HG02981 (cell line): Measurements from ENCODE around the gene MYO16.
"Not testable (repeated sequence)": the region's sequence is repeated elsewhere in the genome, so short reads cannot be mapped to it uniquely, and the experiment has no call there.

ENCODE experiments used
- ATAC-seq: cut with Tn5 transposase; IDR thresholded peaks from one replicate; pipeline ENCODE4 v1.9.1; 2021; ENCODE audit warnings: mild to moderate bottlenecking, moderate library complexity; ENCODE audit not compliant: unreplicated experiment

The MYO16 gene

DNA sequence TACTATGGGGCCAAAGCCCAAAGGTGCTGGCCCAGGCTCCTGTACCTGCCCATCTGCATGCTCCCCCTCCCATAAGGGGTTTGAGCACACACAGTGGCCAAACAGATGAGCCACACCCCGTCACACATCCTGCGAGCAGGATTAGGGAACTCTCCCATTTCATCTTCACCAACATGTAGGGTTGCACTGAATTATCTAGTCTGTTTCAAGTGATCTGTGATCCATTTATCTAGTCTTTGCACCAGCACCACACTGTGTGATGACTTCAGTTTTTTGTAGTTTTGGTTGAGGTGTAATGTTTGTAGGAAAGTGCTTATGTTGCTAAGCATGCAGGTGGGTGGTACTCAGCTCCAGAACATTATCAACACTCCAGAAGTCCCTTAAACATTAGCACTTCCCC, 249.3 kb downstream of the MYO16 start:
- ATAC-seq = no peak

GRCh38 chr13:108889324-108889984, 260.0 kb downstream of the MYO16 start:
- ATAC-seq = no peak

GRCh38 chr13:108895220-108895704, 265.9 kb downstream of the MYO16 start:
- ATAC-seq = no peak

- no peak for ATAC-seq
These were observed 268.5 kb downstream of the MYO16 start for GRCh38 chr13:108897955-108898354.

DNA sequence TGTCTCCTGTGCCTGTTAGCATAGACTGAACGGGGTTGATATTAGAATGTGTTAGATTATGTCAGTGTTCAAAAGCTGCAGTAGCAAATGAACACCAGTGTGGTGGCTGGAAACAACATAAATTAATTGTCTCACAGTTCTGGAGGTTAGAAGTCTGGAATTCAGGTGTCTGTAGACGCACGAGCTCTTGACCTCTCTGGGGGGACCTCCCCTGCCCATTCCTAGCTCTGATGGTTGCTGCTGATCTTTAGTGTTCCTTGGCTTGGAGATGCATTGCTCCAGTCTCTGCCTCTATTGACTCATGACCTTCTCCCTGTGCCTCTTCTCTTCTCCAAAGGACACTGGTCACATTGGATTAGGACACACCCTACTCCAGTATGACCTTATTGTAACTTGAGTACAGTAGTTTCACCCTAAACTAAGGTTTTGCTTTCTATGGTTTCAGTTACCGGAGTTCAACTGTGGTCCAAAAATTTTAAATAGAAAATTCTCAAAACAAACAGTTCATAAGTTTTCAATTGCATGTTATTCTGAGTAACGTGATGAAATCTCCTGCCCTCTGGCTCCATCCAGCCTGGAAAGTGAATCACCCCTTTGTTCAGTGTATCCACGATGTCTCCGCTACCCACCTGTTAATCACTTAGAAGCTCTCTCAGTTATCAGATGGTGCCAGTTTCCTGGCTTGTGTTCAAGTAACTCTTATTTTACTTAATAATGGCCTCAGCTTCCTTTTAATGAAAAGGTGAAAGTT, 273.2 kb downstream of the MYO16 start:
- no peak for ATAC-seq

GRCh38 chr13:108903613-108904012, 274.2 kb downstream of the MYO16 start:
- ATAC-seq = no peak

GRCh38 chr13:108911807-108912206, 282.4 kb downstream of the MYO16 start:
- ATAC-seq = no peak

DNA sequence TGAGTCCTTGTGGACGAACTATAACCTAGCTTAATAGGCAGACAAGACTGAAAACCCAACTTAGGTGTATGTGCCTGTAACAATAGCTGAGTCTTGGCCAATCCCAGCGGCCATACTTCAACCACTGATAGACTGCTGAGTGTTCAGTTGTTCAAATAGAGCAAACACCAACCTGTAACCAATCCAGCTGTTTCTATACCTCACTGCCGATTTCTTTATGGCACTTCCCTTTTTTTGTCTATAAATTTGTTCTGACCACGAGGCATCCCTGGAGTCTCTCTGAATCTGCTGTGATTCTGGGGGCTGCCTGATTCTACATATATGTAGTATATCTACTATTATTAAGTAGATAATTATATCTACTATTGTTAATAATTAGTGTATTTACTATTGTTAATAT, 284.3 kb downstream of the MYO16 start:
- not testable (repeated sequence) for ATAC-seq

GRCh38 chr13:108915095-108915633, 285.8 kb downstream of the MYO16 start:
- no peak for ATAC-seq

- ATAC-seq = peak; percentile 92
These were observed 286.5 kb downstream of the MYO16 start for GRCh38 chr13:108915634-108916512.

DNA sequence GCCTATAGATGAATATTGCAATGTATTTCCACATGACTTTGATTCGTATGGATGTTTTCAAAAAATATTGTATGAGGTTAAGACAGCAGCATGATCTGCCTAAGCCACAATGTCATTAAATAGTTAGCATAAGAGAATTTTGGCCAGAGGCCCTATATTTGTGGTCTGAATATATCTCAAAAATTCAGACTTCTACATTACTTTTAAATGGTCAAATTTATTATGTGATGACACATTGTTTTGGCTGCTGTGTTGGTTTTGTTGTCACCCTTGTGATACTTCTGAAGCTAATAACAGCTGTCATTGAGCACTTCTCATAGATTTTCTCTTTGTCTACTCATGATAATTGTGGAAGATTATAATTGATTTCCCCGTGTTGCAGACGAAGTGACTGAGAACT, 288.2 kb downstream of the MYO16 start:
- ATAC-seq = no peak

DNA sequence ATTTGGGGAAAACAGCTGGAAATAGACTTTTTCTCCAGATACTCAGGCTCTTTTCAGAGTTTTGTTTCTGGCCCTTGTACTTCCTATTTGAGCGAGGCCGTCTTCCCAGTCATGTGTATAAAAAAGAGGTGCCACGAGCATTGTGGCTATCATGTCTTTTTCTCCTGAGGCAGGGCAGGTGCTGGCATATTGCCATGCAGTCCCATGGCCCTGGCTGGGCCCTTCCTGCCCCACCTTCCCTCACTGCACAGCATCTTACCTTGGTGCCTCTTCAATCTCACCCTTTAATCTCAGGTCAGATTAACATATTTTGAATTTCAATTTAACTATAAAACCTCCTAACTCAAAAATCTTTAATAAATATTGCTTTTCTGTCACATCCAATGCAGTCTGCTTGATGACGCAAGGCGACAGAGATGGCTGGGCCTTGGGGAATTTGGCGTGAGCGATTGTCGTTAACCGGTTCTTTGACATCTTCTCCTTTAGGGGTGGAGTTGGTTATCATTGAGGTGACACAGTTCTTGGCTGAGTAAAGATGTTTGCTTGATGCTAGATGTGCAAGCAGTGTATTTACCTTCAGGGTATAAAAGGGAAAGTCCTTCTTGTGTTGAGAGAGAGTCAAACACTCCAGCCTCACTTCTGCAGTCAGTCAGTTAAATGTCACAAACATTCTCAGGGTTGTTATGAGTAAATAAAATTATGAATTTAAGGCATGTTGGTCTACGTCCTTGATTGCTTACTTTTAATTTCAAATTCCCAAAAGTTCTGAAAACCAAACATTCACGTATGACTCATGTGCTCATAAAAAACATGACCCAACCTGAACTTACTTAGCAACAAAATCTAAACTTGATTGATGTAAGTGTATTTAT, 289.9 kb downstream of the MYO16 start:
- ATAC-seq = no peak

DNA sequence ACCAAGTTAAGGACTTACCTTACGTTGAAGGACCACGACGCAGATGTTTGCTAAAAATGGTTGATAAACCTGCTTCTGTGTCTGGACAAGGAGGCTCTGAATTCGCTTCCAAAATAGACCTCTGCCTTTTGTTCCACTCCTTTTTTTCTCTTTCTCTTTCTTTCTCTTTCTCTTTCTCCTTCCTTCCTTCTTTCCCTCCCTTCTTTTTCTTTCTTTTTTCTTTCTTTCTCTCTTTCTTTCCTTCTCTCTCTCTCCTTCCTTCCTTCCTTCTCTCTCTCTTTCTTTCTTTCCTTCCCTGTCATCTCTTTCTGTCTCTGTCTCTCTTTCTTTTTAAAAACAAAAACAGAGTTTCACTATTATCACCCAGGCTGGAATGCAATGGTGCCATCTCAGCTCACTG, 290.7 kb downstream of the MYO16 start:
- ATAC-seq = no peak

DNA sequence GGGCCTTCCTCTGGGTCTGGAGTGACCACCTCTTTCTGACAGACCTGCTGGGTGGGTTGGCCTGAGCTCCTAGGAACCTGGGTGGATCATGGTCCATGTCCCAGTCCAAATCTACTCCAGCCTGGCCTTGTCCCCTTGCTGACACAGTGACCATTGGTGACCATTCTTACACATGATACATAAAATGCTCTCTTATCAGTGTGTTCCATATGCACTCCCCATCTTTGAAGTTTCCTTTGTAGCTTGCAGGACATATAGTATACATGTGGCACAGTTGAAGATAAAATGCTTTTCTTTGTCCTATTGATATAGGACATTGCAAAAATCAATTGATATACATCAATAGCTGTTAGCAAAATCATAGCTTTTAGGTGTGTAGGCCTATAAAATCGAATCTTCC, 291.8 kb downstream of the MYO16 start:
- no peak for ATAC-seq

GRCh38 chr13:108922108-108922507, 292.7 kb downstream of the MYO16 start:
- ATAC-seq = no peak

- no peak for ATAC-seq
These were observed 294.1 kb downstream of the MYO16 start for GRCh38 chr13:108923386-108924047.

- ATAC-seq = no peak
These were observed 294.7 kb downstream of the MYO16 start for GRCh38 chr13:108924134-108924533.

- no peak for ATAC-seq
These were observed 295.1 kb downstream of the MYO16 start for GRCh38 chr13:108924541-108924940.

DNA sequence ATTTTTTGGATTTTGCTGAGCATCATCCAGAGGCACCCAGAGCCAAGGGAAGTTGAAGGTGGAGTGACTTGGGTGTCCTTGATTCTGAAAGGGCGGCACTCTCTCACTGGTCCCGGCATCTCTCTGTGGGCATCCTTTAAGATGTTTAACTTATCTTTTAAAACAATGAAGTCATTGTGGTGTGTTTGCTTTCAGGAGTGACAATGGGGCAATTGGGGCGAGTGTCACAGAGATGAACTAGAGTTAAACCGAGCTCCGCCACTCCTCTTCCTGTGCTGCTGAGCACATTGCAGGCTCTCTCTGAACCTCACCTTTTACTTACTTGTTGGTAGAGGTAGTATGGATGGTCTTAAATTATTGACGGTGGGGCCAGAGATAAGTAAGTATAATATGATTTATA, 295.7 kb downstream of the MYO16 start:
- no peak for ATAC-seq

GRCh38 chr13:108926862-108927261, 297.5 kb downstream of the MYO16 start:
- no peak for ATAC-seq
